HG03097 (cell line): Measurements from ENCODE around the gene STKLD1.
A peak's percentile ranks its signal among the peaks of the same experiment; 100 is the strongest.

ENCODE experiments used
- ATAC-seq: cut with Tn5 transposase; IDR thresholded peaks from one replicate; pipeline ENCODE4 v1.9.1; 2021; ENCODE audit not compliant: unreplicated experiment, low FRiP score

The STKLD1 gene

GRCh38 chr9:133405508-133406438 is 29.6 kb downstream of the STKLD1 start:
- no peak for ATAC-seq

GRCh38 chr9:133406480-133407307 is 30.5 kb downstream of the STKLD1 start:
- ATAC-seq: peak; percentile 67

- ATAC-seq: no peak
These were observed 31.9 kb downstream of the STKLD1 start for GRCh38 chr9:133408042-133408441.

- no peak for ATAC-seq
These were observed 39.0 kb downstream of the STKLD1 start for GRCh38 chr9:133415170-133415569.

GRCh38 chr9:133417541-133418461 is 41.6 kb downstream of the STKLD1 start, which contains the start of gene REXO4:
Gene REXO4 (minus strand): TSS chr9:133418010. CDS start chr9:133417844, 166 bp downstream.
- peak; percentile 64 for ATAC-seq

- ATAC-seq: no peak
These were observed 42.8 kb downstream of the STKLD1 start for GRCh38 chr9:133419005-133419404.

- no peak for ATAC-seq
These were observed 44.2 kb downstream of the STKLD1 start for GRCh38 chr9:133420392-133420827.

- no peak for ATAC-seq
These were observed 45.7 kb downstream of the STKLD1 start, which contains the start of gene ADAMTS13 for GRCh38 chr9:133421615-133422542. Gene ADAMTS13 (plus strand): TSS chr9:133422367. CDS start chr9:133422444, 77 bp downstream.

GRCh38 chr9:133423216-133423615 is 47.0 kb downstream of the STKLD1 start:
- no peak for ATAC-seq

GRCh38 chr9:133424187-133424586 is 48.0 kb downstream of the STKLD1 start:
- no peak for ATAC-seq

- no peak for ATAC-seq
These were observed 49.0 kb downstream of the STKLD1 start for GRCh38 chr9:133425049-133425632.

GRCh38 chr9:133426011-133426410 is 49.8 kb downstream of the STKLD1 start:
- ATAC-seq: no peak

- no peak for ATAC-seq
These were observed 51.6 kb downstream of the STKLD1 start for GRCh38 chr9:133427658-133428348.

- ATAC-seq: no peak
These were observed 52.5 kb downstream of the STKLD1 start for GRCh38 chr9:133428617-133429101.

- no peak for ATAC-seq
These were observed 53.0 kb downstream of the STKLD1 start for GRCh38 chr9:133429214-133429613.

- ATAC-seq: no peak
These were observed 53.5 kb downstream of the STKLD1 start for GRCh38 chr9:133429641-133430161.

GRCh38 chr9:133430244-133430643 is 54.1 kb downstream of the STKLD1 start:
- ATAC-seq: no peak
